ENCODE results near the gene TNFAIP8L1. TPM values are rescaled to one million over a fixed set of nuclear protein-coding genes. Genes with fewer than 3 reads are reported as not detected.
A peak's percentile ranks its signal among the peaks of the same experiment; 100 is the strongest.

Gene TNFAIP8L1
- total and polyA plus RNA-seq, 2 experiments from 2014 or later: 5.1 to 18.1 TPM

- no peak for DNase-seq (ENCODE audit: low read depth in 1 of 2, low spot score in 1 of 2)
- no peak overlapping the region for H3K27ac ChIP-seq
- H3K4me3 ChIP-seq: no peak overlapping the region
- H3K4me1 ChIP-seq (ENCODE audit: low read depth): peaks cover 6% of the 10 kb centered on the region
- H3K36me3 ChIP-seq: no peaks in the 10 kb centered on the region
- H3K9me3 ChIP-seq (ENCODE audit: low read depth): no peaks in the 10 kb centered on the region
- no peaks in the 10 kb centered on the region for H3K27me3 ChIP-seq
- TF ChIP-seq CTCF (IDR thresholded peaks at IDR 0.05; ENCODE audit: low read depth, low read length): no peak
Observed at GRCh38 chr19:4613254-4613751, 26.0 kb upstream of the TNFAIP8L1 start.

GRCh38 chr19:4618019-4618418 is 21.3 kb upstream of the TNFAIP8L1 start:
- no peak for TF ChIP-seq CTCF (IDR thresholded peaks at IDR 0.05; ENCODE audit: low read depth, low read length)
- H3K4me3 ChIP-seq: no peak overlapping the region
- no peaks in the 10 kb centered on the region for H3K27me3 ChIP-seq
- H3K27ac ChIP-seq: no peak overlapping the region
- no peaks in the 10 kb centered on the region for H3K9me3 ChIP-seq (ENCODE audit: low read depth)
- no peaks in the 10 kb centered on the region for H3K36me3 ChIP-seq
- peaks cover 22% of the 10 kb centered on the region for H3K4me1 ChIP-seq (ENCODE audit: low read depth)
- no peak for DNase-seq (ENCODE audit: low read depth in 1 of 2, low spot score in 1 of 2)

DNA sequence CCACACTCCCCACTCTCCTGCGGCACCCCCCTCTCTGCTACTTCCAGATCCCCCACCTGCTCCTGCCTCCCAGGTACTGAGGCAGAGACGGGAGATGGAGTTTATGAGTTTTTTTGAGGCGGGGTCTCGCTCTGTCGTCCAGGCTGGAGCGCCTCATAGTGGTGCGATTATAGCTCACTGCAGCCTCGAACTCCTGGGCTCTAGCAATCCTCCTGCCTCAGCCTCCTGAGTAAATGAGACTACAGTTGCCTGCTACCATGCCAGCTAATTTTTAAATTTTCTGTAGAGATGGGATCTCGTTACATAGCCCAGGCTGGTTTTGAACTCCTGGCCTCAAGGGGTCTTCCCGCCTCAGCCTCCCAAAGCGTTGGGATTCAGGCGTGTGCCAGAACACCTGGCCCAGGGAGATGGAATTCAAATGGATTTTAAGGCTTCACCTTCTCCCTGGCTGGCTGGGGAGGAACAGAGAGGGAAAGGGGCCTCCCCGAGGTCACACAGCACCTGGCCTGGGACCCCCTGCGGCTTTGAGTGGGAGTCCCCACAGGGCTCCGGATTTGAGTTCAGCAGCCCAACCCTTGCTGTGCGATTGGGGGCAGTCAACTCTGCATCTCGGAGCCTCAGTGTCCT is 19.5 kb upstream of the TNFAIP8L1 start:
- Histone ChIP-seq H3K36me3 (no peaks in the 10 kb centered on the region), H3K4me3 (no peak overlapping the region), H3K27me3 (no peaks in the 10 kb centered on the region), H3K9me3 (ENCODE audit: low read depth) (no peaks in the 10 kb centered on the region), H3K27ac (no peak overlapping the region), H3K4me1 (ENCODE audit: low read depth) (peaks cover 30% of the 10 kb centered on the region)
- no peak for DNase-seq (ENCODE audit: low read depth in 1 of 2, low spot score in 1 of 2)
- TF ChIP-seq CTCF (IDR thresholded peaks at IDR 0.05; ENCODE audit: low read depth, low read length): no peak

DNA sequence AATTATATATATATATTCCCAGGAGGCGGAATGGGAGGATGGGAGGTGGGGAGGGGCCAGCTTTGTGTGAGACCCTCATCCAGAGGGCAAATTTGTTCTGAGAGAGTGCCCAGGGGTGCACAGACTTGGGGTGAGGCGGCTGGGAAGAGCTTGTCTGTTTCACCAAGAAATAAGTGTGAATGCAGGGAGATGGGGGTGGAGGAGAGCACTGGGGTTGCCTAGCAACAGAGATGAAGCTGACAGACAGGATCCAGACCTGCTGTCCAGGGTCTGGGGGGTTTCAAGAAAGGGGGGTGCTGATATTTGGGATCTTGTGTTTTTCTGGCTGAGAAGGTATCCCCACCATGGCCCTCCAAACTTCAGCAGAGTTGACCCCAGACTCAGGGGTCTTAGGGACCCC is 18.6 kb upstream of the TNFAIP8L1 start:
- TF ChIP-seq CTCF (IDR thresholded peaks at IDR 0.05; ENCODE audit: low read depth, low read length): no peak

DNA sequence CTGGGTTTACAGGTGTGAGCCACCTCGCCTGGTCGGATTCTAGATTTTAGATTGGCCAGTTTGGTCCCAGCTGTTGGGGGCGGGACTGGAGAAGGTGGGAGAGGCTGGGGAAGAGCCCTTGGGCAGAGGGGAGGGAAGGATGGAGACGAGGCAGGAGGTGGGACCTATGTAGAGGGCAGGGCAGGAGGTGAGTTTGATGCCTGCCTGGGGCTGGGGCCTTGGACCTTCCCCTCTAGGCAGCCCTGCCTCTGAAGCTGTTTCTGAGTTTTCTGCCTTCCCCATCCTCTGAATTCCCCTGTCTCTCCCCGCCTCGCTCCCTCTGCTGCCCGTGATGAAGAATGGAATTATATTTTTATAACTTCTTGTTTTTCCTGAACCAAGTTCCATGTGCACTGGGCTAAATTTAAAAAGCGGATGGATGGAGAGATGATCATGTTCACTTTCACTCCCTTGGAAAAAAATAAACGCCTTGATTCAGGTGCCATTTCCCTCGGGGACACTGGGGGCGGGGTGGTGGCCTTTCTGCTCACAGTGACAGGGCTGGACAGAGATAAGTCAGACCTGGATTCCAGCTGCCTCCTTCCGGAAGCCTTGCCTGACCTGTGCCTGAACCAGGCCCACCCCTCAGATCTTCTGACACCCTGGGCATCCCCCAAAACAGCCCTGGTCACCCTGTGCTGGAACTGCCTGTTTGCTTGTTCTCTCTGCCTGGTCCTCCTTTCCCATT is 16.5 kb upstream of the TNFAIP8L1 start:
- peak in 1 of 2 donors; percentile 59 for DNase-seq (ENCODE audit: low read depth in 1 of 2, low spot score in 1 of 2)
- Histone ChIP-seq H3K9me3 (ENCODE audit: low read depth) (no peaks in the 10 kb centered on the region), H3K27ac (peak overlapping the region; percentile 44), H3K36me3 (no peaks in the 10 kb centered on the region), H3K4me3 (no peak overlapping the region), H3K4me1 (ENCODE audit: low read depth) (peaks cover 30% of the 10 kb centered on the region), H3K27me3 (no peaks in the 10 kb centered on the region)
- peak; percentile 19 for TF ChIP-seq CTCF (IDR thresholded peaks at IDR 0.05; ENCODE audit: low read depth, low read length)

More for the DNA sequence above, 18.6 kb upstream of the TNFAIP8L1 start:
- Histone ChIP-seq H3K36me3 (no peaks in the 10 kb centered on the region), H3K27me3 (no peaks in the 10 kb centered on the region), H3K9me3 (ENCODE audit: low read depth) (no peaks in the 10 kb centered on the region), H3K4me1 (ENCODE audit: low read depth) (peaks cover 30% of the 10 kb centered on the region), H3K4me3 (no peak overlapping the region), H3K27ac (peak overlapping the region; percentile 73)
- peak in 1 of 2 donors; percentile 58 for DNase-seq (ENCODE audit: low read depth in 1 of 2, low spot score in 1 of 2)
